T1000 (cell line): ENCODE results near the gene CDK5.

Experiments used
- DNase-seq: peaks from one replicate; lab custom pipeline; 2025; ENCODE audit warnings: mixed read lengths; lab: John Stamatoyannopoulos, UW

CDK5 gene

DNA sequence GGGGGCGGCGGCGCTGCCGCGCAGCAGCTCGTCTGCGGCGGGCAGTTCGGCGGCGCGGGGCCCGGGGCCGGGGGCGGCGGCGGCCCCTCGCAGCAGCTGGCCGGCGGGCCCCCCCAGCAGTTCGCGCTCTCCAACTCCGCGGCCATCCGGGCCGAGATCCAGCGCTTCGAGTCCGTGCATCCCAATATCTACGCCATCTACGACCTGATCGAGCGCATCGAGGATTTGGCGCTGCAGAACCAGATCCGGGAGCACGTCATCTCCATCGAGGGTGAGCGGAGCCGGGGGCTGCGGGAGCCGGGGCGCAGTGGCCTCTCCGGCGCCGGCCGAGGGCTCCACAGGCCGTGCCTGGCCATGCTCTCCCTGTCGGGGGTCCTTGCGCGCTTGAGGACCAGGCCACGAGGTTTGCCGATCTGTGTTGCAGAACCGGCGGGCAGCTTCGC is 29.1 kb upstream of the CDK5 start:
- no peak for DNase-seq

DNA sequence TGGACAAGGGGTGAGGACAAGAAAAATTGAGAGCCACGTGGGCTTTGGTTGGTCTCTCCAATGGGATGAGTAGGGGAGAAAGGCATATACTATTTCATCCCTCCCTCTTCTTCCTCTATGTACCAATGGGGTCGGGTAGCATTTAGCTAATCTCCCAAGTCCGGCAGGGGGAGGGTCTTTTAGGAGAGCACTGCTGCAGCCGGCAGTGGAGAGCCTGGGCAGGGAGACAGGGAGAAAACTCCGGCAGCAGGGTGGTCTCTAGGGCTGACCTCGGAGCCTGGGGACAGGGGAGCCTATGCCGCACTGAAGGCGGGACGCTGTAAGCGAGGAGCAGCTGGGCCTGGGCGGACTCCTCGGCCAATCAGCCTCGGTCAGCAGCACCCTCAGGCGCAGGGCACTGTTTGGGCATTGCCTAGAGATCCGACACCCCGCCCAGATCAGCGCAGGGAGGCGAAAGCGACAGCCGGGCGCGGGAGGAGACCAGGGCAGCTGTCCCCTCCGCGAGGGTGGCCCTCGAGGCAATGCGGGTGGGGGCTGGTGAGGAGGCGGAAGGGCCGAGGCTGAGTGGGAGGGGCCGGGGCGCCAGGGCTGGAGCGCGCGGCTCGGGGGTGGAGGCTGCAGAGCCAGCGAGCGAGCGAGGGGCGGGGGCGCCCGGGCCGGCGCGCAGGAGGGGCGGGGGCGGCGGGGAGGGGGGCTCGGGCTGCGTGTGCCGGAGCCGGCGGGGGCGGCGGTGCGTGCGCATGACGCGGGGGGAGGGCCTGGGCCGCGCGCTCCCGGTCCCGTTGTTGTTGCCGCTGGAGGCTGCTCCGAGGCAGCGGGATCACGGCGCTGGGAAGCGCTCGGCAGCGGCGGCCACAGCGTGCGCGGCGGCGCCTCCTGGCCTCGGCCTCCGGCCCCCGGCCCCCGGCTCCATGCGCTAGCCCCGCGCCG is 28.3 kb upstream of the CDK5 start, which contains the start of gene AGAP3:
Gene AGAP3 (plus strand): TSS at position 785 of the 930 bp plus-strand sequence. CDS start 267 bp downstream, outside the sequence.
- DNase-seq, result peak; percentile 51

DNA sequence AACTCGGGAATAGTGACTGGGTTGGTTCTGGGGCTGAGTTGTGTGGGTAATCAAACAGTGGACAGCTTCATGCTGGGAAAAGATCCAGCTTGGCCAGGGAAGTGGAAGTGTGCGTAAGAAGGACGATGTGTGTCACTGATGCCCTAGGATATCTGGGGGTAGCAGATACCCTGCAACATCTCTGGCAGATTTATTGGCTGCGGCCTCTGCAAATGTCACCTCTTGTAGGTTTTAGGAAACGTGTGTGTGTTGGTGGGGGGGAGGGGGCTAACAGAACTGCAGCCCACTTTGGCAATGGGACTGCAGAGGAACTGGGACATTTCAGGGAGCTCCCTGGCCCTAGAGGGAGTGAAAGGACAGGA is 27.6 kb upstream of the CDK5 start:
- DNase-seq, result no peak

- DNase-seq, result no peak
These were observed 26.1 kb upstream of the CDK5 start for GRCh38 chr7:151083824-151084160.

- peak; percentile 50 for DNase-seq
These were observed 25.6 kb upstream of the CDK5 start, which contains the start of gene TMUB1 for GRCh38 chr7:151083071-151083823. Gene TMUB1, minus strand, starts transcription at chr7:151083493. Its CDS starts 930 bp downstream, at chr7:151082563.

DNA sequence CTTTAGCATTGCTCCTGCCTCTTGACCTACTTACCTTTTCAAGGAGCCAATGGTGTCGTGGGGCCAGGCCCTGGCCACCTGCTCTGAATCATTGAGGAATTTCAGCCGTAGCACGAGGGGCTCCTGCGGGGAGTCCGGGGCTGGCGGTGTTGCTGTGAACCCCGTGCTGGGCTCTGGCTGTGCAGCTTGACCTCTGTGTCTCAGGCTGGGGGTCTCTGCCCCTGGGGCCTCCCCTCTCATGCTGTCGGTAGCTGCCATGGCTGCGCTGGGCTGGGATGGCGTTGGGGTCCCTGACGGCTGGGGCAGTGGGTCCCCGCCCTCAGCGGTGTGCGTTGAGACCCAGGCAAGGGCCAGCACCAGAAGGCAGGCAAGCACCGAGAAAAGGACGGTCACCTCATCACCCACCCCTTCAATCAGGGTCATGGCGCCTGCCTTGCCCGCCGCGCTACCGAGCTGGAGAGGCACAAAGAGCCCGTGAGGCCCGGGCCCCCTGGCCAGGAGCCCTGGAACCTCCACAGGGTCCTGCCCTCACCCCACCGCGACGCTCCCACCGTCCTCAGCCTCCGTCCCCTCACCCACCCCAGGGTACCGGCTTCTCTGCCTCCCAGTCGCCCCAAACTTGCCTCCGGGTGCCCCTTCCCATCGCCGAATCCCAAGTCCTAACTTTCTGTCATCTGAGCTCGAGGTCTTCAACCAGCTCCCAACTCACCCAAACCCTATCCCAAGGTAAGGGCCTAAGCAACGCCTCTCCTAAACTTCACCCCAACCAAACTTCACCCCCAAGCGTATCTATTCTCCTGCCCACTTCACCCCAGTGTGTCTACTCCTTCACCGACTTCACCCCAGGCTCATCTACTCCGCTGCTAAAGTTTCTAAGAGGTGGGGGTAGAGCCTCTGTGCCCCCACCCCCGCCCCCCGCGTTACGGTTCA is 24.7 kb upstream of the CDK5 start:
- DNase-seq, result no peak

GRCh38 chr7:151081170-151082101 is 23.7 kb upstream of the CDK5 start:
- no peak for DNase-seq

GRCh38 chr7:151080522-151081169 is 22.9 kb upstream of the CDK5 start, which contains the start of gene FASTK:
Gene FASTK, minus strand, starts transcription at chr7:151080809. Its CDS starts 43 bp downstream, at chr7:151080766.
- peak; percentile 79 for DNase-seq

DNA sequence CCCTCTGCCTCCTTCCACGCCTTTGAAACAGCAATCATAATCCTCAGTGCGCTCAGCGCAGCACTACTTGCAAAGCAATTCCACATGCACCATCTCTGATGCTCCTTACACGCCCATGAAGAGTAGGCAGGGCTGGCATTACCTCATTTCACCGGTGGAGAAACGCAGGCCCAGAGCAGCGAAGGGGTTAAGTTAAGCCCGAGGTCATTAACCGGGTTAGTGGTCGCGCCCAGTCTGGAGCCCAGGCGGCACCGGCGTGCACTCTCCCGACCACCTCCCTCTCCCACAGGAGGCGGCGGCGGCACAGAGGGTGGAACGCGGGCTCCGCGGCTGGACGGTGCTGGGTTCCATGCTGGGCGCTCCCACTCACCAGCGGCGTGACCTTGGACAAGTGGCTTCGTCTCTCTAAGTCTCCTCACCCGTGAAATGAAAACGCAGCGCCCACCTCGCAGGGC is 22.4 kb upstream of the CDK5 start:
- no peak for DNase-seq

- no peak for DNase-seq
These were observed 21.7 kb upstream of the CDK5 start for GRCh38 chr7:151079199-151079910.

DNA sequence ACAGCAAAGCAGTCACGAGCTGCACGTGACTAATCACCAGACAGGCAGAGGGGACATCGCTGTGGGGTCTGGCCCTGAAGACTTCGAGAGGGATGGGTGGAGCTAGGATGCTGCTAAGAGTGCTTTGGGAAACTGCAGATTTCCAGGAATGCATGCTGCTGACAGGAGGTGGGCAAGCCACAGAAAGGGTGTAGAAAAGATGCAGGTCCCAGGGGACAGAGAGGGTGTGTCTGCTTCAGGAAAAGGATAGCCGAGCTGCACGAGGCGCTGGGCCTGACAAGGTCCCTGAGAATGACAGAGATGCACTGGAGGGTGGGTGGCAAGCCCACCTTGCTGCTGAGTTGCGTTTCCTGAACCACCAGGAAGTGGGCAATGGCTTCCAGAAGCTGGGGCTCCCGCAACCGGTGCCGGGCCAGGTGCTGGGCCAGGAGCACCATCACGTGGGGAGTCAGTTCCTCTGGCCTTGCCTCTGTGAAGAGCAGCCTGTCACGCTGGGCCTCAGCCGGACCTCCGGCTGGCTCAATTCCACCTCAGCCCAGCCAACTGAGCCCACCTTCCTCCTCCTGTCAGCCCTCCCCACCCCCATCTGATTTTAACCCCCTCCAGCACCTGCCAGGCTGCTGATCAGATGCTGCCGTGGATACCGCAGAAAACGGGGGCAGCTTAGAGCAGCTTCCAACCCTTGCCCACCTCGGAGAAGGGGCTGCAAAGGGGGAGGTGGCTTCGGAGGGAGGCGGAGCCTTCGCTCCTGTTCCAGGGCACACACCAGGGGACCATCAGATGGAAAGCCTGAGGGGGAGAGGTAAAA is 20.7 kb upstream of the CDK5 start:
- DNase-seq, result no peak

DNA sequence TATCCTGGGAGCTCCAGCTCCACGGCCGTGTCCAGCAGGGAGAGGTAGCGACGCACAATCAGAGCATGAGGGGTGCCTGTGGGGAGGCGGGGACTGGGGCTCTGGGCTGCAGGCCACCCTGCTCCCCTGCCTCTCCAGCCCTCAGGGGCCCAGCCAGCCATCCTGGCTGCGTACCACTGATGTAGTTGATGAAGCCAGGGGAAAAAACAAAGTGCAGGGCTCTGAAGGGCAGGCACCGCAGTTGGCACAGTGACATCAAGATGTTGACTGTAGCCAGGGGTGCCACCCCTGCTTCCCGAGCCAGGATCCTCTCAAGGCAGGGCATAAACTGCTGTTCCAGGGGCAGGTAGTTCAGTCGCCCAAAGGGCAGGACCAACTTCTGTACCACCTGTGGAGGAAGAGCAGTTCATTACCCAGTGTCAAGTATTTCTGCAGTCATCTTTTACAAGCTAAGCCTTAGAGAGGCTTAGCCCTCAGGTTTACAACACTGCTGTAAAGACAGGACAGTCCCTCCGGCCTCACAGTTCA is 20.1 kb upstream of the CDK5 start:
- DNase-seq, result no peak

DNA sequence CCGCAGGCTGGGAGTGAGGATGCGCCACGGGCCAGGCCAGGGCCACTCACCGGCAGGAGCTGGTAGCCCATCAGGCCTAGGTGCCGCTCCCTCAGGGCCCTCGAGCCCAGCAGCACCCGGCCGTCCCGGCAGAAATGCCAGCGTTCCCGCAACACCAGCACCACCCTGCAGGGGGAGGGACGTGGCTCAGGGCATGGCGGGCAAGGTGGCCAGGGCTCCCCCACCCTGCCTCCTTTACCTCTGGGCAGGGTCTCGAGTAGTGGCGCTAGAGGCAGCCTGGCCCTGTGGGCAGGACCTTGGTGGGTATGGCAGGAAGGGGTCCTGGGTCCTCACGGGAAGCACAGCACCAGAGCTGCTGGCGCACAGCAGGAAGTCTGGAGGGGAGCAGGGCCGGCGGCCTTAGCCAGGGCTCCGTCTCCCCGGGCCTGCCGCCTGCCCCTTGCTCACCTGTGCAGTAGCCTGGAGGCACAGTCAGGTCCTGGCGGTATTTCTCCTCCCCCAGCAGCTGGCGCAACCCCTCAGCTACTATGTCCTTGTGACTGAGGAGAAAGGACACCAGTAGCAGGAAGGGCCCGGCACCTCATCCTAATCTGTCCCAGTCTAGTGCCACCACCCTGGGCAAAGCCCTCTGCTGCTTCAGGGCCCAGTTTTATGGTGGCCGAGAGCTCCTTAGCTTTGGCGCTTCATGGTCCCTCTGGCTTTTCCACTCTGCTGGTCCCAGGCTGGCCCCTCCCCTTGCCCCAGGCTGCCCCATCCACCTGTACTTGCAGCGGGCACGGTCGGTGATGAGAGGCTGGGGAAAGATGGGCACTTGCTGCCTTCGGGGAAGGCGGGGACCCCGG is 19.4 kb upstream of the CDK5 start:
- DNase-seq, result no peak

DNA sequence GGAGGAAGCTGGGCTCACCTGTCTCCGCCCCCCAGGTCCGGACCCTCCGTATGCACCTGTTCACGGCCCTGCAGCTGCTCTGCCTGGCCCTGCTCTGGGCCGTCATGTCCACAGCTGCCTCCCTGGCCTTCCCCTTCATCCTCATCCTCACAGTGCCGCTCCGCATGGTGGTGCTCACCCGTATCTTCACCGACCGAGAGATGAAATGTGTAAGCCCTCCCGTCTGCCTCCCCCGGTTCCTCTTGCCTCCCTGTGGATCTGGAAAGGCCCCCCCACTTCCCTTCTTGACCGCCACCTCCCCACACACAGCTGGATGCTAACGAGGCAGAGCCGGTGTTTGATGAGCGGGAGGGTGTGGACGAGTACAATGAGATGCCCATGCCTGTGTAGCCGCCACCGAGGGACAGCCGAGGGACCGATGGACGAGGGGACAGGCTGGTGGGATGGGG is 18.3 kb upstream of the CDK5 start:
- no peak for DNase-seq

DNA sequence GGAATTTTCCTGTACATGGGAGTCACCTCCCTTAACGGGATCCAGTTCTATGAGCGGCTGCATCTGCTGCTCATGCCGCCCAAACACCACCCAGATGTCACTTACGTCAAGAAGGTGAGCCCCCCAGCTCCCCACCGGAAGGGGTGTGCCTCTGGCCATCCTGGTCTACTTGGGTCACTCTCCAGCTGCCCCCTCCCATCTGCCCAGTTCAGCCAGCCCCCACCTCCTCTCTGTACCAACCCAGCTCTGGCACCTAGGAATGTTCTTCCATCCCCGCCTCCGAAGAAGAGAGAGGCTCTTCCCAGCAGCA is 17.9 kb upstream of the CDK5 start:
- DNase-seq, result no peak

DNA sequence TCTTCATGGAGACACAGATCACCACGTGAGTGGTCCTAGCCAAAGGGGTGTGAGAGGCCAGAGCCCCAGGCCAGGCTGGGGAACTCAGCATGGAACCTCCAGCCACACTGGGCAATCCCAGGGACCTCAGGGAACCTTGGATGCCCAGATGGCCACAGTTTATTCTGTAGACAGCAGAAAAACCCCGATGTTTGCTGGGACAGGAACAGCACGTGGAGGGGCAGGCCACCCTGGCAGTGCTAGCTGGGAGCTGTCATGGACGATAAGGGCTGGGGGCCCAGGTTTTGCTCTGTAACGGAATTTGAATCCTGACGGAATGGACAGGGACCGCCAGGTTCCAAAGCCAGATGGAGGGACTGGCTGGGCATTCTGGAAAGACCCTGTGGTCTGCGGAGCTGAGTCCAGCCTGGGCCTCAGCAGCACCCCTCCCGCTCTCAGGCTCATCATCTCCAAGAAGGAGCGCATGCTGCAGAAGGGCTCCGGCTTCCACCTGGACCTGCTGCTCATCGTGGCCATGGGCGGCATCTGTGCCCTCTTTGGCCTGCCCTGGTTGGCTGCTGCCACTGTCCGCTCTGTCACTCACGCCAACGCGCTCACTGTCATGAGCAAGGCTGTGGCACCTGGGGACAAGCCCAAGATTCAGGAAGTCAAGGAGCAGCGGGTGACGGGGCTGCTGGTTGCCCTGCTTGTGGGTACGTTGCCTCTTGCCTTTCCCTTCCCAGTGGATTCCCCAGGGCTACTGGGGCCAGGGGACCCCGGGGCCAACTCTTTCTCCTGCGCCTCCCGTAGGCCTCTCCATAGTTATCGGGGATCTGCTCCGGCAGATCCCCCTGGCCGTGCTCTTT is 17.3 kb upstream of the CDK5 start:
- DNase-seq, result no peak
